ENCODE results near the gene CD164L2.

The CD164L2 gene

DNA sequence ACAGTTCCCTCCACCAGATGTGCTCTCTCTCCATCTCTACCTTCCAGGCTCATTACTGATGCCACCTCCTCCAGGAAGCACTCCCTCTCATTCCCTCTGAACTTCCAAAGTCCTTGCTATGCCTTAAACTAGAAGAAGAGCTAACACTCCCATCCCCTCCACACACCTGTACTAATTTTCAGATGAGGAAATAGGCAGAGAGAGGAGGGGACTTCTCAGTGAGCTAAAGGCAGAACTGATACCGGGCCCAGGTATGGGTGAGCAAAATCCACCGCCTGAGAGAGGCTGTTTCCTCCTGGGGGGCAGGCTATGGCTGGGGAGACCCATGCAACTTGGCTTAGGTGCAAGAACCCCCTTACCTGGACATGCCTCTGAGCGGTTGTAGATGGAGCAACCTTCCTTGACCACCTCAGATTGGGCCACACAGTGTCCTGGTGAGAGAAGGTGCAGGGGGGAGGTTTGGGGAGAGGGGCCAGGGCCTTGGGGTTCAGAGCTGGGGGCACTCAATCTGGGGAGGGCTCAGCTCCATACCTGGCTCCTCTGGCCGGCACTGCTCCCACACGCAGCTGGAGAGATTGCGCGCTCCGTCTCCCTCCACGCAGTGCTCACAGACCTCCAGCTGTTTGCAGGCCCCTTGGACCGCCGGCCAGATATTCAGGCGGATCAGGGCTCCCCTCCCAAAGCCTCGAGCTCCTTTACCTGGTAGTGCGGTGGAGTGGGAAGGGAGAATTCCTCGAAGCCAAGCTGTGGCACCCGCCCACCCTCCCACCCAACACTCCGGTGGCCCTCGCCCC, 967 bp downstream of the CD164L2 start:
- no peak for DNase-seq

DNA sequence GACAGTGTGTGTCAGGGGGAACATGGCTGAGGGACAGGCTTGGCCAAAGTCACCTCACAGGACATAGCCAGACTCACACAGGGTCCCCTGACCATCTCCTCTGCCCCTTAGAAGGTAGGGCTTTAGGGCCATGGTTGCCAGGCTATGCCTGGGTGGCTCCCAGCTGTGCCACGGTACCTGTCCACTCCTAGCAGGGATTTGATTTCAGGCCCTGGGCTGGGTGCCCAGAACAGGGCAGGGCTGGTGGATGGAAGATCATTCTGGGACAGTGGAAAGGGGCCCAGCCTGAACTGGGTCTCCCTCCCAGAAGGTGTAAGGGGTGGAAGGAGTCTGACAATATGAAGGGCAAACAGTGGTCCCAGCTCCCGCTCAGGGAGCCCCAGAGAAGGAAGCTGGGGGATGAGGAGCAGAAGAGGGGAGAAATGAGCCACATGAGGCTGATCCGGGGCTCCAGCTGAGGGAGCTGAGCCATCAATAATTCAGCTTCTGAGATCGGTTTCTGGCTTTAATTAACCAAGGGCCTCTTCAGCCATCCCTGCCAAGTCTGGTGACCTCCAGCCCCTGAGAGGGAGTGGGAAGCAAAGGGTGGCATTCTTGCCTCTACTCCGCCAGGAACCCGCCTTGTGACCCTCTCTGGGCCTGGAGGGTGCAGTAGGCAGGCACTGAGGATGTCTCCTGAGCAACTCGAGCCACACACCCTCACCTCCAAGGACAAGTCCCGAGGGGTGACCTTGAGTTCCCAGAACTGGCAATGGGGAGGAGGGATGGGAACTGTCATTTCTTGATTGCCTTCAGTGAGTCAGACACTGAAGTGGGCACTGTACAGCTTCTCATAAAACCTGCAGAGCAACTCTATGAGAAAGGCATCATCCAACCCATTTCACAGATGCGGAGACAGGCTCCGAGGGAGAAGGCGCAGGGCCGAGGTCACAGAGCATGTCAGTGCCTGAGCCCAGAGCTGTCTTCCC, 2.1 kb downstream of the CD164L2 start:
- DNase-seq: no peak

DNA sequence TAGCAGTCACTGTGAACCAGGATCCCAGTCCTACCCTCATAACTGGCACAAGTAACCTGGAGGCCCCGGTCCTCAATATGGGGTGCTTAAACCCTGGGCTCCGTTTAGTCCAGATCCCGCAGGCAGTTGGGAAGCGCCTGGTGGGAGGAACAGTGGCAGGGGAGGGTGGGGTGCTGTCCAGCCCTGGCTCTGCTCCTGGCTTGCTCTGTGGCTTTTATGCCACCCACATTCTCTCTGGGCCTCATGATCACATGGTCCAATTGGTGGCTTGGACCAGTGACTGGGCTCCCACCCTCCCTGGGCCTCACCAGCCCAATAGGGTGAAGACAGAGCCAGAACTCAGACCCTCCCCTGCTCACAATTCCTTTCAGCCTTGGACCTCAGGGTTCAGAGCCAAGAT, 2.9 kb downstream of the CD164L2 start:
- no peak for DNase-seq

DNA sequence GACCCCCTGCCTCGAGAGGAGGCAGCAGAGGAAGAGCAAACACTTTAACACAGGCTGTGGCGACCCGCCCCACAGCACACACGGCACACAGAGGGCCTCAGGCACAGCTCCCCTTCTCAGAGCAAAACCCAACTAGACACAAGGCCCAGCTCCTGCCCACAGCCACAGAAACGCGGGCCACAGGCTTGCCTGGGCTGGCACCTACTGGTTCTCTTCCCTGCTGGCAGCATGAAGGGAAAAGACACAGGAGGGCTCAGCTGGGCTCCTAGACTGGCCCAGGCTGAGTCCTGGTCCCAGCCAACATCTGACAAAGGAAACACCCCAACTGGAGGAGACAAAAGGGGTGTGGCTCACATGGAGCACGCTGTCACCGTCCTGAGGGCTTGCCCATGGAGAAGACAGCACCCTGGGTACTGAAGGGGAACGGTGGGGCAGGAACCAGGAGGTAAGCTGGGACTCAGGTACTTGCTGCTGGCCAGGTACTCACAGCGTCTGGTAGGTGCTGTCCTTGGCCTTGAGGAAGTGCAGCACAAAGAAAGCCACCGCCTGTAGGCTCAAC, 3.5 kb downstream of the CD164L2 start:
- peak; percentile 27 for DNase-seq

DNA sequence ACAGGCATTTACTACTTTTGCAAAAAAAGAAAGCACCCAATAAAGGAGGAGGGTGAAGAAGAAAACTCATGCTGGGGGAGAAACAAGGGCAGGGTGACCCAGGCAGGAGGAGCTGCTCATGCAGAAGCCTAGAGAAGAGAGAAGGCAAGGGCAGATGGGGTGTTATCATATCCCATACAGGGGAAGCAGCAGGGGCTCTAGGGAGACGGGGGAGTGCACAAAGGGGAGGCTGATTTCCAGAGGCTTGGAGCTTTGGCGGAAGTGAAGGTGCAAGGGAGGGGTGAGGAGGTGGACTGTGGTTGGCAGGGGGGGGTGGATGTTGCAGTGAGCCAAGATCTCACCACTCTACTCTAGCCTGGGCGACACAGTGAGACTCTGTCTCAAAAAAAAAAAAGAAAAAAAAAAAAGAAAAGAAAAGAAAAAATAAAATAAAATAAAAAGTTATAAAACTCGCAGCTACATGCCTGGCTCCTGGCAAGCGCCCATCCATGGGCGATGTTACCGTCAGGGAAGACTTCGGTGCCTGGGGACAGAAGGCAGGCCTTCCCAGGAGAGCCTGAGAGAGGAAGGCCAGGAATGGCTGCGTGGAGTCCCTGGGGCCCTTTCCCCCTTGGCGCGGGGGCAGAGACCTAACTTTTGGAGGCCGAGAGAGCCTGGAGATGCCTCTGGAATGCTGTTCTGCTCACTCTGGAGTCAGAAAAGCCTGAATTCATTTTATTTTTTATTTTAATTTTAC, 5.2 kb downstream of the CD164L2 start:
- DNase-seq: no peak

DNA sequence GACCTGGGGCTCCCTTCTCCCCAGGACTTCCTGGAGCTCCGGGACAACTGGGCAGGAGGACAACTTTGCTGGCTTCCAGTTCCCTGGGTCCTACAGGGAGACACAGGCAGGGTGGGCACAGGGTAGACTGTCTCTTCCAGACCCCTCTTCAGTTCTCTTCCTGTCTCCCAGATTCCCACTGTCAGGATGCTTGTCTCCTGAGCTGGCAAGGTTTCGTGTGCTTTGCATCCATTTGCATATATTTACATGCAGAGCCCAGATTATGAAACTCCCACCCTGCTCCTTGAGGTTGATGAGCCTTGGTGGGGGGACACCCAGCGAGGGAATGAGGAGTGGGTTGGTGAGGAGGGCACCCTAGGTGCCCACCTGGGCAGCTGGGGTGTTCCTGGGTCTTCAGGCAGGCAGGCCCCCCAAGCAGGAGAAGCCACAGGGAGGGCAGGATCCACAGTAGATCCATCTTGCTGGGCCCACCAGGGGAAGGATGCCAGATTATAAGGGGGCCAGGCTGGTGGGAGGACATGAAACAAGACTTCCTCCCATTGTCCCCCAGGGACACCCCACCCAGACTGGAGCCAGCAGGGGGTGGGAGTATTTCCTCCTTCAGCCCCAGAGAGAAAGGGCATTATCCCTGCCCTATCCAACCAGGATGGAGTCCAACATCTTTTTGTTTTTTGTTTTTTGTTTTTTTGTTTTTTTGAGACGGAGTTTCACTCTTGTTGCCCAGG, 8.6 kb downstream of the CD164L2 start, which contains the start of gene FCN3:
FCN3 (minus strand) TSS at position 463 of the 725 bp plus-strand sequence; CDS start at position 457, 6 bp downstream.
- DNase-seq: no peak

DNA sequence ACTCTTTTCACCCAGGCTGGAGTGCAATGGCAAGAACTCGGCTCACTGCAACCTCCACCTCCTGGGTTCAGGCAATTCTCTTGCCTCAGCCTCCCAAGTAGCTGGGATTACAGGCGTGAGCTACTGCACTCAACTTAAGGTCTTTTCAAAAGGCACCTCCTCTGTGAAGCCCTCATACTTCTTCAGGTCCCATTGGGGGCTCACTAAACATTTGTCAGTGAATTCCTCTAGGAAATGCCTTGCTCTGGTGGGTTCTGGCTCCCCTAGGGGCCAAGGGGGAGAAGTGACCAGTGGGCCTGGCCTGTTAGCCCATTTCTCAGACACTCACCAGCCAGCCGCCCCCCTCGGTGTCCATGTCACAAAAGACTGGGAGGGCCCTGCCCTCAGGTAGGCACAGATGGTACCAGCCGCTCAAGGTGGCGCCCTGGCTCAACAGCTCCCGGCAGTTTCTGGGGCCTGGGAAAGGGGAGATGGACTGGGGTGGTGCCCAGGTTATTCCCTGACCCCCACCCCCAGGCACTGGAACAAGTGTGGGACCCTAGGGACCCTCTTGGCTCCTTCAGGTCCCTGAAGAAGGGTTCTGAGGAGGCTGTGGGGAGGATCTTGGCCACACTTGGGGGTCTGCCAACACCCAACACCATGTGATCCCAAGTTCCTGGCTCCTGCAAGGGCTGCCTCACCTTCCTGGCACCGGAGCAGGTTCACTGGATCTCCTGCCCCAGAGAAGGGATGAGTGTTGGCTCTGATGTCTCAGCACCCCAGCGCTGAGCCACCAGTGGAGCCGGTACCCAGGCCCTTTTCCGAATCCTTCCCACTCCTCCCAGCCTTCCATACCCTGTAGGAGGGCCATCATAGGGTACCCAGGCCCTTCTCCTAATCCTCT, 10.1 kb downstream of the CD164L2 start:
- no peak for DNase-seq

DNA sequence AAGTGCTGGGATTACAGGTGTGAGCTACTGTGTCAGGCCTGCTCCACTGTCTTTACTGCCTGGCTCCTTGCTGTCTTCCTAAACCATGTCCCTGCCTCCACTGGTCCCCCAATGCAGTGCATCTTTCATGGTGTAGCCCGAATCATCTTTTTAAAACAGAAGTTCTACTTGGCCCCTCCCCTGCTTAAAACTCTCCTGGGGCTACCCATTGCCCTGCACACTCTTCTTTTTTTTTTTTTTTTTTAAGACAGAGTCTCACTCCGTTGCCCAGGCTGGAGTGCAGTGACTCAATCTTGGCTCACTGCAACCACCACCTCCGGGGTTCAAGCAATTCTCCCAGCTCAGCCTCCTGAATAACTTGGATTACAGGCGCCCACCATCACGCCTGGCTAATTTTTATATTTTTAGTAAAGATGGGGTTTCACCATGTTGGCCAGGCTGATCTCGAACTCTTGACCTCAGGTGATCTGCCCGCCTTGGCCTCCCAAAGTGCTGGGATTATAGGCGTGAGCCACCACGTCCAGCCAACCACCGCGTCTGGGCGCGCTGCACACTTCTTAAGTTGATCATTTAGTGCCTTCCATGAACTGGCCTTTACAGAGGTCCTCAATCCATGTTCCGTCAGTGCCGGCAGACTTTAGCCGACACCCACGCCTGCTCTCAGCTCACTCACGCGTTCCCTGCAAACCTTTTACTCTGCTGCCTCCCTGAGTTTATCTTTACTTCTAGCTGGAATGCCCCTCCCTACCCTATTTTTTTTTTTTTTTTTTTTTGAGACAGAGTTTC, 10.9 kb downstream of the CD164L2 start:
- DNase-seq: no peak

DNA sequence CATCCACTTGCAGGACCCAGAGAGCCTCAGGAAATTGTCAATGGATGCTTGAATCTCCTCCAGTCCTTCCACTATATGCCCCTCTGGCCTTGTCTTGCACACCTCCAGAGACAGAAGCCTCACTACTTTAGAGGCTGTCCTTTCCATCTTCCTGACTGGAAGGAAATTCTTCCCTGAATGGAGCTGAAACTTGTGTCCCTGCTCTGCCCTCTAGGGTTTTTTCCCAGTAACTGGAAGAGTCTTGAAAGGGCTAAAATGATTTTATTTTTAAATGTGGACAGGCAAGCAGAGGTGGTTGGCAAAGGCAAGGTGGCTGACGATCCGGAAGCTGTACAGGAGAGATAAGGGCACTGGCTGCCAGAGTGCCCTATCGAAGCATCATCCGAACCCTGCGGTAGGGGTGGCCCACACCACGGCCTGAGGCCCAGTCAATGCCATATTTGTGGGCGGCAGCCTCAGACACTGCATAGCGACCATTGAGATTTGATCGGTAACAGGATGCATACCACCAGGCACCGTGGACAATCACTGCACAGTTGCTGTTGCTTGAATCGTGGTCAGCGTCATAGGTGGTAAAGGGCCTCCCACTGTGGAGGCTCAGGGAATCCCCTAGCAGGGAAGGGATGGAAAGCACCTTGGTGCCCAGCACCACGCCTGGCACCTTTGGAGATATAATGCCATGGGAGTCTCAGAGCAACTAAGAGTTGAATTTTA, 14.1 kb downstream of the CD164L2 start:
- no peak for DNase-seq

DNA sequence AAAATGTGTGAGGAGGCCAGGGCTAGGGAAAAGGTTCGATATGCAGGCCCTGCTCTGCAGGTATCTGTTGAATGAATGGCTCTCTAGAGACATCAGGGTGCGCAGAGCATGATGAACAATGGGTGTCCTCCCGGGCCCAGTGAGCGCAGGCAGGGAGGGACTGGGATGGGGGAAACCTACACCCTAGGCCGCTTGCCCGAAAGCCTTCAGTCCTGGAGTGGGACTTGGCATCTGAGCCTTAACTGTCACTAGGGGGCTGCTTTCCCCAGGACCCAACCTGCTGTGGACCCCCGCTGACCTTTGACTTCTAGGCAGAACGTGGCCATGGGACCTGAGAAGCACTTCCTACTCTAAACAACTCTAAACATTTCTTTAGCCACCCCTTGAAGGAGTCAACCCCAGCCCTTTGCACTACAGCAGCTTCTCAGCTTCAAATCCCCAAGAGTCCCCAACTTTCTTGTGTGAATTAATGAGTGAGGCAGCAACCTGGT, 15.9 kb downstream of the CD164L2 start:
- no peak for DNase-seq

DNA sequence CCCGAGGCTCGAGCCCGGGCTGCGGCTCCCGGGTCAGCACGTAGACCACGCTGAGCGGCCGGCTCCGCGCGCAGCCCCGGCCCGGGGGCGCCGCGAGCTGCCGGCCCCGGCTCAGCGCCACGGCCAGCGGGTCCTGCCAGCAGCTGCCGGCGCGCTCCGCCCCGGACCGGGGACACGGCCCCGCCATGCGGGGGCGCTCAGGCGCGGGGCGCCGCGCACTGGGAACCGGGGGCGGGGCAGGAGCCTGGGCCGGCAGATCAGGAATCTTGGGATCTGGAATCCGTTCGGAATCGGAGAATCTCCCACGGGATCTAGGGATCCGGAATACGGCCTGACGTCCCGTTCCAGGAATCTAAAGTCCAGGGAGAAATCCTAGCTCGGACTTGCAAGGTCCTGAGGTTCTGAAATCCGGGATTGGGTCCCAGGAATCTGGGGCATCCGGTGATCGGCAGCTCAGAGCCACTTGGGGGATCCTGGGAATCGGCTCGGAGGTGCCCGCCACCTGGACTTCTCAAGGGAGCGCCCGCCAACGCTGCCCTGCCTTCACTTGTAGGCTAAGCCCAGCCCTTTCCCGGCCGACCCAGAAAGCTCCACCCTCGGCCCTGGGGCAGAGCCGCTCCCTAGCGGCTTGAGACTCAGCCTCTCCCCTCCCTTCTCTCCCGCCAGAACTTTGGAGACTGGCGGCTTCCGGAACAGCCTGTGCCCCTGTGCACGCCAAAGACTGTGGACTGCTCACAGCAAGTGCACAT, 16.5 kb downstream of the CD164L2 start, which contains the start of gene MAP3K6:
MAP3K6 (minus strand) TSS at position 551 of the 749 bp plus-strand sequence; CDS start at position 187, 364 bp downstream.
- DNase-seq: peak; percentile 31

DNA sequence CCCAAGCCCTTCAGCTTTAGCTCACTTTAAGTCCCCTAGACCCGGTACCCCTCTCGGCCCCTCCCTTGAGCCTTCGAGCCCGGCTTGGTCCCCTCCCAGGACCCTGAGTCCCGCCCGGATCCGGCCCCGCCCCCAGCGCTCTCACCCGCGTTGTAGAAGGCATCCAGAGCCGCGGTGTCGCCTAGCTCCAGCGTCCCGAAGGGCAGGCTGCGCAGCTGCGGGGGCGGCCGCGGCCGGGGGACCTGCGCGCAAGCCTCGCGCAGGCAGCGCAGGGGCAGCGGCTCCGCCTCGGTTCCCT, 17.1 kb downstream of the CD164L2 start:
- DNase-seq: peak; percentile 49

DNA sequence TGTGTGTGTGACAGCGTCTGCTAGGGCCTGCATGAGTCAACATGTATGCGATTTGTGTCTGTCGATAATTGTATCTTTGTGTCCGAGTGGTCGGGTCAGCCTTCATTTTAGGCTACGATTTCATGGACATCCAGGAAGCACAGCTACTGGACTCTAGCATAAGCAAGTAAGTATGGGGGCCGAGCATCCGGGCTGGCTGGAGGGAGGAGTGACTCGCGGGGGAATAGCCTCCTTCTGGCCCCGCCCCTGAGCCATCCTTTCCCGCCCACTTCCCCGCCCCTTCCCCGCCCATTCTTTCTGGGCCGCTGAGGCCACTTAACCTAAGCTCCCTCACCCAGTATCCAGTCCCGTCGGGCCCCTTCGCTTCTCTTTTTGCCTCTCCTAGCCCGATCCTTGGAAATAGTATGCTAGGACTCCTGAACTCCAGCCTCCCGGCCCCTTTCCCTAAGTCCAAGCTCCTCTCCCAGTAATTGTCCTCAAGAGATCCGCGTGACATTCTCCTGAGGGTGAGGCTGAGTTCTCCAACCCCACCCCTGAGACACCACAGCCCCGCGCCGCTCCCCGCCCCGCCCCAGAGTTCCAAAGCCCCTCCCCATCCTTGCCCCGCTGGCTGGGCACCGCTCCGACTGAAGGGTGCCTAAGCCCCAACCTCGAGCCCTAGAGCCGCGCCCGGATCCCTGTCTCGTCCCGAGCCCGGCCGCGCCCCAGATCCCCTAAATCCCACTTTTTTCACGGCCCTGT, 17.6 kb downstream of the CD164L2 start:
- peak; percentile 68 for DNase-seq

DNA sequence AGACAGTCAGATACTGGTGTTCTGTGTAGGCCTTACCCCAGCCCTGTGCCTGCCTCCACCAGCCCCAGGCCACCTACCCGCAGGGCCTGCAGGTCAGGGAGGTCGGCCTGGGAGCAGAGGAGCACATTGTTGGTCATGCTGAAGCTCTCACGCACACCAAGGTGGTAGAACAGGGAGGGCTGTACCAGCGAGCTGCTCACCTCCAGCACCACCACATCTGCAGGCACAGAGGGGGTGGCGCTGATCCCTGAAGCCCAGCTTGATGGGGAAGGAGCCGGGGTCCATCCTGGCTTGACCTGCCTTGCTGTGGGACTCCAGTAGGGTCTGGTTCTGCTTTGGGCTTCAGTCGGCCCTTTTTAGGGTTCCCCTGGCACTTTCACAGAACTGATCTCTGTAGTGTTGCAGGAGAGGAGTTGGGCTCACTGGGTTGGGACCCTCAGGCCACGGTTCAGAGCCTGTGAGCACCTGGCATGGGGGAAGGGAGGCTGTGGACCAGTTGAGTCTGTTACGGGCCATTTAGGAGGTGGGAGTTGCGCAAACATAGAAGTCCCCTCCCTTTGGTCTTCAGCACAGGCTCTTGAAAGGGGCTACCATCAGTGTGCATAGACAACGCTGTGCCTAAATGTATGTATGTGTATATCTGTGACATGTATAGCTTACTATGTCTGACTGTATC, 18.3 kb downstream of the CD164L2 start:
- DNase-seq: no peak

DNA sequence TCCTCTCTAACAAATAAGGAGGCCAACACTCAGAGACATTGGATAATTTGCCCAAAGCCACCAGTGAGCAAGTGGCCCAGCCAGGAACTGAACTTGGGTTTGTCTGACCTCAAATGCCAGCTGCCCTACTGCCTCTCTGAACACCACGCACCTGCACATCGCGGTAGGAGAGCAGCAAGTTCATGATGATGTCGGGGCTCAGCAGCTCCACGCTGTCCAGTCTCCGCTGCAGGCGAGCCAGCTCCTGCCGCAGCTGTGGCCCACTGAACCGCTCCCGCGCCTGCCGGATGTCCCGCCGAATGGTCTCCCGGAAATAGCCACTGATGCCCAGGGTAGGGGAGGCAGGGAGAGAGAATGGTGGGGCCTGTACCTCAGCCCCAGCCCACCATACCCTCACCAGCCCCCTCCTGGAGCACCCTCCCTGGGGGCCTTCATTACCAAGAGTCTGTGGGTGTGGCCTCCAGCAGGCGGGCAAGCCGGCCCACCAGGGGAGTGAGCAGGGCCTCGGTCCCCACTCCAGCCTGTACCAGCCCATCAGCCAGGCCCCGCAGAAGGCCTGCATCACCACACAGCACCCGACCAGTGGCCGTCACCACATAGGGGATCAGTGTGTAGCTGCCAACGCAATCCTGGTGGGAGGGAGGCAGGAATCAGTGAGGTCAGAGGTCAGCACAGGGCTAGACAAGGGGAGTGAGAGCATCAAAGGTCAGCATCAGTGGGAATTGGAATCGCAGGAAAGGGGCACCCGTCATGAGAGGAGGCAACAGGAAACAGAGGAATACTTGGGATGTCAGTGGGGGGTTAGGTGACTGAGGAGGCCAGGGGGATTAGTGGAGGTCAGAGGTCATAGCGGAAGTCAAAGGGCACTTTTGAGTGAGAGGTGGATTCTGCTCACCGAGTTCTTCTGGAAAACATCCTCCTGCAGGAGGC, 19.1 kb downstream of the CD164L2 start:
- no peak for DNase-seq

DNA sequence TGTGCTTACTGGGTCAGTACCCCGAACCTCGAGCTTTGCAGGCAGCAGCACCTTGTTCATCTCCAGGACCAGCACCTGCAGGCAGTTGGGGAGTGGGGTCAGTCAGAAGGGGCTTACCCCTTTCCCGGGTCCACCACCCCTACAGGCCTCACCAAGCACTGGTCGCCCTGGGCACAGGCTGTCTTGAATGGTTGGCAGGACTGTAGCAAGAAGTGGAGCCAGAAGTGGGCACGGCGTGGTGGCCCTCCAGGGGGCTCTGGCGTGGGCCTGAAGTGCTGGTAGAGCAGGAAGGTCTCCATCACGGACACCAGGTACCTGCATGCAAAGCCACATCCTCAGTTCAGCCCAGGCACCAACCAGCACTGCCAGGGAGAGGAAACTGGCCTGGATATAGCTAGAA, 21.6 kb downstream of the CD164L2 start:
- DNase-seq: no peak
